KOPT-K1 (cell line): ENCODE measurements around the gene SDK2.

Source experiments
- H3K27ac ChIP-seq: fragments of 200-600 bp; sonication (generic); 2 replicates; pipeline ENCODE4 v1.5.1; 2016; ENCODE audit warnings: antibody characterized with exemption, mild to moderate bottlenecking, low read depth, low read length; ENCODE audit not compliant: poor library complexity, severe bottlenecking
- H3K36me3 ChIP-seq: fragments of 200-600 bp; sonication (generic); 2 replicates; pipeline ENCODE4 v1.5.1; 2017; ENCODE audit warnings: antibody characterized with exemption, mild to moderate bottlenecking, low read length, moderate library complexity; ENCODE audit not compliant: insufficient read depth
- H3K9me3 ChIP-seq: fragments of 200-600 bp; sonication (generic); 2 replicates; pipeline ENCODE4 v1.5.1; 2017; ENCODE audit warnings: antibody characterized with exemption, low read length, mild to moderate bottlenecking; ENCODE audit not compliant: insufficient read depth, poor library complexity, severe bottlenecking

SDK2 gene

DNA sequence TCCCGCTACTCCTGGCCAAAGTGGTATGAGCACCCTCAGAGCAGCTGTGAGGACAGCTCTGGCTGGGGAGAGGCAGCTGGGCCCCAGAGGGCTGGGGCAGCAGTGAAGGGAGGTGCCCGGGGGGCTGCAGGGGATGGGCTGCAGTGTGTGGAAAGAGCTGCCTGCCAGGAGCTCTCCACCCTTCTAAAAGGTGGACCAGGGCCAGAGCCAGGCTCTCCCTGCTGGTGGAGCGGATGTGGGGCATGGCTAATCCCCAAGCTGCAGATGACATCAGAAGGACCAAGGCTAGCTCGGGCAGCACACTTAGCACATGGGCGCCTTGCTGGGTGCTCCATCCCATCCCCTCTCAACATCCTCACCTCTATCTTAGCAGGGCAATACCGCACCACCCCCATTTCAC, 103.1 kb downstream of the SDK2 start:
- no peaks in the 10 kb centered on the region for H3K36me3 ChIP-seq
- H3K9me3 ChIP-seq = no peaks in the 10 kb centered on the region
- H3K27ac ChIP-seq = no peak overlapping the region

DNA sequence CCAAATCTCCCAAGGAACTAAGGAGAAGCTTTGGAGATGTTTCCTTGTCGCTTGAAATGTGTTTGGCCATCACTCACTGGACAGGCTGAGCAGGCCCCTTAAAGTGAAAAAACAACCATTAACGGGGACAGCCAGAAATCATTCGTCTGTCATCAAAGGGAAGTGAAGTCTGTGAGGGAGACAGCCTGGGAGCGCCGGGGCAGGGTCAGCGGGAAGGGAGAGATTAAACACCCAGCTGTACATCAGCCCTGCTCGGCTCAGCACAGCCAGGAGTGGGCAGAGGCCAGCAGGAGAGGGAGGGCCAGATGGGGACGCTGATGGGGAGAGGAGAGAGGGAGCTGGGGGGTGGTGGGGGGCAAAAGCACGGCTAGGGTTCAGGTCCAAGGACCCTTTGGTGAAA, 105.1 kb downstream of the SDK2 start:
- Histone ChIP-seq H3K27ac (no peak overlapping the region), H3K36me3 (no peaks in the 10 kb centered on the region), H3K9me3 (no peaks in the 10 kb centered on the region)

DNA sequence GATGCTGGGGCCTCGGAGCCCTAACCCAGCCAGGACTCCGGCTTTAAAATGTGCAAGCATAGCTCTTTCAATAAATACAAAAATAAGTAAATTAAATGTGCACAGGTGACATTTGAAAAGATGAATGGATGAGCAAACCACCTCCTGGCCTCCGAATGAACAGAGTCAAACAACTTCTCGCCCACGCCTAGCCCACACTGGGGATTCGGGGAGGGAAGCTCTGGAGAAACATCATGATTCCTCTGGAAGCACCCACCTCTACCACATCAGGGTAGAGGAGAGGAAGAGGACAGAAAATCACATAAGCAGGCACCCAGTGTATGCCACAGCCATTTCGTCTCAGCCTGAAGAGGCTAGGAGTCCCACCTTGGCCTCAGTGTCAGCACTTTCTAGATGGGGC, 105.8 kb downstream of the SDK2 start:
- no peaks in the 10 kb centered on the region for H3K9me3 ChIP-seq
- no peak overlapping the region for H3K27ac ChIP-seq
- no peaks in the 10 kb centered on the region for H3K36me3 ChIP-seq

DNA sequence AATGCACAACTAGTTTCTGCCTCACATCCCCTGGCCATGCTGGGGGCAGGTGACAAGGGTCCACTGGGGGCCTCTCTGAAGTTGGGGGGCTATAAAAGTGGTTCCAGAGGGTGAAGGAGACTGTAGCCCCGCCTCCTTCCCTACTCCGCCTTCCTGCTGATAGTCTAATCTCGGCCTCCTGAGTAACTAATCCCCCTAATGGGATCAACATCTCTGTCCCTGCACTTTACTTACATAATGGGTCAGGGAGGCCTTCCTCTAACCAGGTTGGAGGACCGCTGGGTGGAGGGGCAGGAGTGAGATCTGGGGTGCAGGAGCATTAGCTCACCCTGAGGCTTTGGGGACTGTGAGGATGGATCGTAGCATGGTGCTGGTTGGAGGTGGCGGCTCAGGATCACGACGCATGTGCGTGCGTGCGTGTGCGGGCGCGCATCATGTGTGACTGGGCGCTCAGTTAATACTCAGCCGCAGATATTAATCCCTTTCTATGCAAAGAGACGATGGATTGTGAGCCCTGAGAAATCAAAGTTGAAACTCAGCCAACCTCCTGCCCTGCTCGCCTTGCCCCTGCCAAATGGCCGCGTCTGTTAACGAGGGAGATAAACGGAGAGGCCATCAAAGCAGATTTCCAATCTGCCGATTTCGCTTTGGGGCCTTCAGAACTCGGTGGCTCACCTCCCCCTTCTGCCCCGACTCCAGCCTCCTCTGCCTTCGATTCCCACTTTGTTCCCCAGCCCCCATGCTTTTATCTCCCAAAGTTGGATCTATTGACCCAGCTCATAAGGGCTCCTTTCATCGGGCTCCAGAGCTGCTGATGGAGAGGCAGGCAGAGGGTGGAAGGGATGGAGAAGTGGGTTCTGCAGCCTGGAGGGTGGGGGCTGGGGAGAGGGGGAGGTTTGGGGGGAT, 107.3 kb downstream of the SDK2 start:
- H3K9me3 ChIP-seq = no peaks in the 10 kb centered on the region
- no peaks in the 10 kb centered on the region for H3K36me3 ChIP-seq
- no peak overlapping the region for H3K27ac ChIP-seq

DNA sequence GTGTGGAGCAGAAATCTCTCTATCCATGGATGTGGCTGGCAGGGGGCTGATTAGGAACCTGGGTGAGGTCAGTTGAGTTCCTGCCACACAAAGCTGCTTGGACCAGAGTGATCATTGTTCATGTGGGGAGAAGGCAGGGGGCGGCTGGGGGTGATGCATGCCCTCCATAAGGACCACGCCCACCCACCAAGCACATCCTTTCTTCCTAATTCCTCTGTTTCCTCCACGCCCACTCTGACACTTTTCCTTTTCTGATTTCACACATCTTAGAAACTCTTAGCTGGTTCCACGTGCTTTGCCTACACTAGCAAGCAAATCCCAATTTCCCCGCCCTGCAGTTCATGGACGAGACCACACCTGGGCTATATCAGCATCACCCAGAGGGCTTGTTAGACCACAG, 108.5 kb downstream of the SDK2 start:
- H3K36me3 ChIP-seq = no peaks in the 10 kb centered on the region
- H3K27ac ChIP-seq = no peak overlapping the region

DNA sequence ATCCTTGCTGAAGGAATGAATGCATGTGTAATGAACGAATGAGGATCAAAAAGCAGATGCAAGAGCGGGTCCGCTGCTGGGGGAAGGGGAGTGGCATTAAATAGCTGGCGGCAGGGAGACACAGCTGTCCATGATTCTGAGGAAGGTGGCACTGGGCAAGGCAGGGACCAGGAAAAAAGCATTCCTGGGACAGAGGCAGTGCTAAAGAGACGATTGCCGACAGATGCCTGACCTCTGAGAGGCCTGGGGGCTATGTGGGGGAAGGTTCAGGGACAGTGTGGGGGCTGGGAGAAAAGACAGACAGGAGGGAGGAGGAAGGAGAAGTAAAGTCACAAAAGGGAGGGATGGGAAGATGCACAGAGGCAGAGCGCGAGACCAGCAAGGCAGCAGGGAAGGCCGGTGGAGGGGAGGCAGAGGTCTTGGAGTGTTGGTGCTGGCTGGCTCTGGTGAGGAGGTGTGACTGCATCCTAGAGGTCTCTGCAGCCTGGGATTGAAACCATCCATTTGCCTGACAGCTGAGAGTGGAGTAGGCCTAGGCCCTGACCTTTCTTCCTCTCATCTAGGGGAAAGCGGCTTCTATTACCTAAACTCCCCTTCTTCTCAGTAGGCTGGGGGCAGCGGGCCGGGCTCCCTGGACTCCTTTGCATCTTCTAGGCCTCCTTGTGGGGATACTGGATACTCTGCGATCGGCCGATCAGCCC, 109.9 kb downstream of the SDK2 start:
- Histone ChIP-seq H3K27ac (no peak overlapping the region), H3K9me3 (no peaks in the 10 kb centered on the region), H3K36me3 (no peaks in the 10 kb centered on the region)

More for the DNA sequence above, 108.5 kb downstream of the SDK2 start:
- no peaks in the 10 kb centered on the region for H3K9me3 ChIP-seq

DNA sequence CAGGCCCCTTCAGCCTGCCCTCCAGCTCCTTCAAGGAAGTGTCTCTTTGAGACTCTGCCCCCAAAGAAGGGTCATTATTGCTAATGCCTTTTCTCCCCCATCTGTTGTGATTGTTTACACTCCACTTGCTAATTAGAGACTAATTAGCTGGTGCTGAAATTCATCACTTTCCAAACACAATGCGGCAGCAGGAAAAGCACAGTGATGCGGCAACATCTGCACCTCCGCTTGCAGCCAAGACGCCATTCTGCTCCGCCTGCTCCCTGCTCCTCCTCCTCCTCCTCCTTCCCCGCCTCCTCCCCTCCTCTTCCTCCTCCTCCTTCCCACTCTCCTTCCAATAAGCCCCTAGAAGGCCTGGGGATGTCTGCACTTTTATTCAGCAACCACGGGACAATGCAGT, 110.5 kb downstream of the SDK2 start:
- Histone ChIP-seq H3K36me3 (no peaks in the 10 kb centered on the region), H3K9me3 (no peaks in the 10 kb centered on the region), H3K27ac (no peak overlapping the region)

DNA sequence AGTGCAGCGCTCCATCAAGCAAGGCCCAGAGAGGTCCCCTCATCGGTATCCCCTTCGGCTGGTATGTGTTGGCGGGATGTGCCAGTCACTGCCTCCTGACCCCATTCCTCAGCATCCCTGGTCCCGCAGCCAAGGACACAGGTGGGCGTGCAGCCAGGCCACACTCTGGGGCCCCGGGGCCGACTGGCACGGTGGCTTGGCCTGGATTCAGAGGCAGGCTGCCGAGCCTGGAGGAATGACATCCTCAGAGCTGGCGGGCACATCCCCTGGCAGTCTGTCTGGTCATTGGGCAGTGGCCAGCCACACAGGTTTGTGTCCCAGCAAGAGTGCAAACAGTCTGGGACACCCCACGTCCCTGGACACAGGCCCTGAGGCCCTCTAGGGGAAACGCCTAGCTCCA, 111.1 kb downstream of the SDK2 start:
- Histone ChIP-seq H3K27ac (no peak overlapping the region), H3K9me3 (no peaks in the 10 kb centered on the region)

DNA sequence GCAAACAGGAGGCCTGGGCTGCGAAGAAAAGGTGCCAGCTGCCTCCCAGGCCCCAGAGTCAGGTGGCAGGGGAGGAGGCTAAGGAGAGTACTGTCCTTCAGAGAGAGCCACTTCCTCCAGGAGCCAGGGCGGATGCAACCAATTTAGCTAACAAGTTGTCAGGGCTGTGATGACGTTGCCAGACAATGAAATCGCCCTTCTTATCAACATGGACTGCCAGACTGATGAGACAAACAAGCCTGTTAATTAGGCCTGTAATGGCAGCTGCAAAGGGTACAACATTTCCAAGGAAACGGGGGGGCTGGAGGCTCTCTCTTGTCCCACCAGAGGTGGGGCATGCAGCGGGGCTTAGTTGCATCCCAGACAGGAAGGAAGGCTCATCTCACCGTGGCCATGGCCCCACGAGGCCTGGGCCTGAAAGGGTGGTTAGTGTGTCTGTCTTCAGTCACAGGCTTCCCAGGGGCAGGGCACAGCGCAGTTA, 111.8 kb downstream of the SDK2 start:
- Histone ChIP-seq H3K27ac (peak overlapping the region; percentile 6), H3K36me3 (no peaks in the 10 kb centered on the region), H3K9me3 (no peaks in the 10 kb centered on the region)

More for the DNA sequence above, 111.1 kb downstream of the SDK2 start:
- no peaks in the 10 kb centered on the region for H3K36me3 ChIP-seq

DNA sequence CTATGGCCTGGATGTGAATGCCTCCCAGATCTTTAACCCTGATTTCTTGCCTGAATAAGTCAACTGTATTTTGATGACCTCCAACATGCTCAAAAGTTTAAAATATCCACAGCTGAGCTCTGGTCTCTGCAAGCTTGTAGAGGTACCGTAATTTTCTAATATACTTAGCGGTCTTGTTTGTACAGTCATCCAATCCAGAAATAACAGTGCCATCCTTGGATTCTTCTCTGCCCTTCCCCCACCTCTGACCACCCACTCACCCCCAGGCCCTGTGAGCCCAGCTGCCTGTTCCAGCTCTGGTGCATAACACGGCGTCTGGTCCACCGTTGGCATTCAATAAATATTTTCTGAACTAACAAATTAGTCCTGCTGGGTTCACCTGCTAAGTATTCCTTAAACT, 113.1 kb downstream of the SDK2 start:
- Histone ChIP-seq H3K36me3 (no peaks in the 10 kb centered on the region), H3K27ac (no peak overlapping the region), H3K9me3 (no peaks in the 10 kb centered on the region)

DNA sequence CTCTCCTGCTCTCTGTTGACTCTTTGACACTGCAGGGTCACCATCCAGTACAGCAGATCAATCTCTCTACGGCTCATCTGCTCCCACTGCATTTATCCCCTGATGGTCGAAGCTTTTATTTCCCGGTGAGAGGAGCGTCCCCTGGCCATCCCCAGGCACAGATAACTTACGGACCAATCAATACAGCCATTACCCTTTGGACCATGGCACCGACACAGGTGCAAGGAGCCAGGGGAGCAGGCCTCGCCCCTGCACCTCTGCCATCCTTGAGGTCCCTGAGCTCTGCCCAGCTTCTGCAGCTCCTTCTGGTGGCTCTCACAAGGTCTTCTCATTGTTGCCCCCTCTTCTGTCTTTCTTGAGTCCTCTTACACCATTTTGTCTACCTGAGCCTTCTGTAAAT, 115.6 kb downstream of the SDK2 start:
- H3K9me3 ChIP-seq = no peaks in the 10 kb centered on the region
- no peak overlapping the region for H3K27ac ChIP-seq
- H3K36me3 ChIP-seq = no peaks in the 10 kb centered on the region

DNA sequence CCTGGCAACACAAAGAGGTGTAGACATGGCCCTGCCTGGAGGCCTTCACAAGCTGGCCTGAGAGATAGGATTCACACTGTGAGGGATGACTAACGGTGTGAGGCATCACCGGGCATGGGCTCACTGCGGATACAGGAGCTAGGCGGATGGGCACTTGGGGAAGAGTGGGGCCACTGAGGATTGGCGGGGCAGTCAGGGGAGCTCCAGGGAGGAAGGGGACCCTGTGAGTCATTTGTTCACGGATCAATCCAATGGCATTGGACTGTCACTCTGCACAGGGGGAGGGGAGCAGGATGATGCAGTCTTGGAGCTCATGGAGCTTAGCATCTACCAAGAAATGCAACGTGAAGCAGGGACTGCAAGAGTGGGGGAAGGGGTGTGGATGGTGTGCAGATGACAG, 117.3 kb downstream of the SDK2 start:
- Histone ChIP-seq H3K27ac (no peak overlapping the region), H3K36me3 (no peaks in the 10 kb centered on the region), H3K9me3 (no peaks in the 10 kb centered on the region)

DNA sequence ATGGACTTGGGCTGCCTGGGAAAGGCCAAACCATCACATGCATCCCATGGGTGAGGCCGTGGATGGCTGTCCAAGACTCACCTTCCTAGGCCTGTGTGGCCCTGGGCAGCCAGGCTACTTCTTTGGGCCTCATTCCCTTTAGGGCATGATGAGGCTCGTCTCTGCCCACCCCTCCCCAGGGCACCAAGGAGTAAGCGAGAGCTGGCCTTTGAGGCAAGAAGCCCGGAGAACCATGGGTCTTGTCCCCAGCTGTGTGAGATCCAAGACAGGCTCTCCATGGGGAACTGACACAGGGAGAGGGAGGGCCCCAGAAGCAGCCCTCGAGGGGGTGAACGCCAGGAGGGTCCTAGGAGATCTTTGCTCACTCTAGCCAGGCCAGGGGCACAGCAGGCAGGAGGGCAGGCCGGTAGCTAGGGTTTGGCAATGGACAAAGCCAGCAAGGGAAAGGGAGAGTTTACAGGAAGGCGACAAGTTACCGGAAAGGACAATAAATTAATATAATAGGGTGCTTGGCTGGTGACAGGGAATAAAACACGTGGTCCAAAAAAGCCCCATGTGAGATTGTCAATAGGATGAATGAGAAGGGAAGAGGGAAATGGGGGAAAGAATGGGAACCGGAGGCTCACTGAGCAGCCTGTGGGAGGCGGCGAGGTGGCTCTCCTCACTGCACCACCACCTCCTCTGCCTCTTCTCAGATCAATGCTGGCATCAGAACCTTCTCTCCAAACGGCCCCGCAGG, 119.1 kb downstream of the SDK2 start:
- Histone ChIP-seq H3K9me3 (no peaks in the 10 kb centered on the region), H3K36me3 (no peaks in the 10 kb centered on the region), H3K27ac (no peak overlapping the region)

DNA sequence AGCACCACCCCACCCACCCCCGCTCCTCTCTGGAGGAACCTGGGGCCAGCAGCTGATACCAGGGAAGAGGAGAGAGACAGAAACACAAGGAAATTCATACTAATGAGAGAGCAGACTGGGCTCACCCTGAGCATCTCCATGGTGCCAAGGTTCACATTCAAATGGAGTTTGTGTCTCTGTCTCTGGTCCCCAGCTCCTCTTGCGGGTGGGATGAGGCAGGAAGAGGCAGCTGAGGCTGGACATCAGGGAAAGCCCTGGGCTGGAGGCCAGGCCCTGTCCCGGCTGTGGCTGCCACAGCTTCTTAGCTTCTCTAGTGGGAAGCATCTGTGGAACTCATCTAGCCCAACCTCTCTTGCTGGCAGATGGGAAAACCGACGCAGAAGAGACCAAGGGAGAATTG, 121.5 kb downstream of the SDK2 start:
- no peaks in the 10 kb centered on the region for H3K36me3 ChIP-seq
- H3K9me3 ChIP-seq = no peaks in the 10 kb centered on the region
- H3K27ac ChIP-seq = no peak overlapping the region

DNA sequence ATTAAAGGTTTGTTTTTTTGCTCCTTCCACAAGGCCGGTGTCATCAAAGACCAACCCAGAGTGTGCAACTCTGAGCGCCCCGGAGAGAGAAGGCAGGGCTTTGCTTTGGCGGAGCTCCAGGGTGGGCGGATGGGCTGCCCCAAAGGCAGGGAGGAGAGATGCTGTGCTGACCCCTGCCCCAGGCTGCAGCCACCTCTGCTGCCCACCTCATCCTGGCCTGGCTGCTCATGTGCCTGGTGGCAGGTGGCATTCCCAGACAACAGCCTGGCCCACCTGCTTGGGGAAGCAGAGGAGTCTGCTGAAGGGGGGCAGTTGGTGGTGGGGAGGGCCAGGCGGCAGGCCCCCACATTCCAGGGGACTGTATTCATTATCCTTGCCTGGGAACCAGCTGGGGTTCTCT, 122.1 kb downstream of the SDK2 start:
- H3K9me3 ChIP-seq = no peaks in the 10 kb centered on the region
- H3K27ac ChIP-seq = no peak overlapping the region
- H3K36me3 ChIP-seq = no peaks in the 10 kb centered on the region
